ENCODE measurements around the gene AFG1L.

- TF ChIP-seq POLR2AphosphoS5 (IDR thresholded peaks at IDR 0.05; ENCODE audit: low read depth, low read length) (no peak), TAF1 (IDR thresholded peaks at IDR 0.05; ENCODE audit: borderline replicate concordance, insufficient read depth, low read length) (no peak), FOXP2 (optimal IDR thresholded peaks at IDR 0.05; ENCODE audit: borderline replicate concordance, extremely low read depth, extremely low read length, insufficient read depth) (no peak)
These were observed 42.8 kb upstream of the AFG1L start for GRCh38 chr6:108252055-108252454.

Data from PFSK-1 (cell line).